ENCODE results near the gene INPP5E.

Gene INPP5E

DNA sequence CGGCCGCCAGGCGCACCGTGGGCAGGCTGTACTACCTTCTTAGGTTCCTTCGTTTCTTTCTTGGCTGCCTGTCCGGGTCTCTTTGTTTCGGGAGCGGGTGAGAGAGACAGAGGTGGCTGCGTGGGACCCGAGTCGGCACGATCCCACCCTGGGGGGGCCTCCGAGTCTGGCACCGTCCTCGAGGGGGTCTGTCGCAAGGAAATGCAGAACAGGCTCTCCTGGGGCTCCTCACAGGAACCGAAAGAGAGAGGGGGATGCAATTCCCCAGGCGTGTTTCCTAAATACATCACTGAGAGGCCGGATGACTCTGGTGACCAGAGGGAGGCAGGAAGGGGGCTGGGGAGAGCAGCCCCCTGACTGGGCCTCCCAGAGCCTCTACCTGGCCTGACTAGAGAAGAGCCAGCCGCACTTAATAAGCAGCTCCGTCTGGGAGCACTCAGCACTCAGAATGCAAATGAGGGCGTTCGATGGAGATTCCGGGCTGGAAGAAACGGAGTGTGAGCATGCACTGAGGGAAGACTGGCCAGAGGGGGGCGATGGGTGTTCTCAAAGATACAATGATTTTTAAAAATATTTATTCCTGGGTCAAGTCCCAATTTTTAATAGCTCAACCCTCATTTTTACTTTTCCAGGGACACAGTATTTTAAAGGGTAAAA, 11.7 kb upstream of the INPP5E start:
- H3K4me1 Mint-ChIP-seq = peaks cover 5% of the 10 kb centered on the region
- no peaks in the 10 kb centered on the region for H3K9me3 Mint-ChIP-seq
- DNase-seq (ENCODE audit: low spot score in 2 of 2) = no peak
- H3K27ac Mint-ChIP-seq (ENCODE audit: low read depth) = no peak overlapping the region
- H3K4me3 Mint-ChIP-seq = no peak overlapping the region
- peaks cover 67% of the 10 kb centered on the region for H3K36me3 Mint-ChIP-seq (ENCODE audit: insufficient read depth)
- no peaks in the 10 kb centered on the region for H3K27me3 Mint-ChIP-seq
- no peak for ATAC-seq (replicated peaks; ENCODE audit: extremely low read depth, poor library complexity, severe bottlenecking)

DNA sequence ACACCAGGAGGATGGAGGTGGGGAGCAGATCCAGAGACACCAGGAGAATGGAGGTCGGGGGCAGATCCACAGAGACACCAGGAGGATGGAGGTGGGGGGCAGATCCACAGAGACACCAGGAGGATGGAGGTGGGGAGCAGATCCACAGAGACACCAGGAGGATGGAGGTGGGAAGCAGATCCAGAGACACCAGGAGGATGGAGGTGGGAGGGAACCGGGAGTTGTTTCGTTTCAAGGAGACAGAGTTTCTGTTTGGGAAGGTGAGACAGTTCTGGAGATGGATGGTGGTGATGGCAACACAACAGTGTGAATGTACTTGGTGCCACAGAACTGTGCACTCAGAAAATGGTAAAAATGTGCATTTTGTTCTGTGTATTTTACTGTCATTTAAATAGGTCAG, 9.0 kb upstream of the INPP5E start:
- Mint-ChIP-seq H3K9me3 (no peaks in the 10 kb centered on the region), H3K27me3 (no peaks in the 10 kb centered on the region), H3K27ac (ENCODE audit: low read depth) (peak overlapping the region; percentile 41), H3K4me1 (peaks cover 5% of the 10 kb centered on the region), H3K4me3 (no peak overlapping the region), H3K36me3 (ENCODE audit: insufficient read depth) (peaks cover 76% of the 10 kb centered on the region)
- no peak for ATAC-seq (replicated peaks; ENCODE audit: extremely low read depth, poor library complexity, severe bottlenecking)
- DNase-seq (ENCODE audit: low spot score in 2 of 2) = no peak

DNA sequence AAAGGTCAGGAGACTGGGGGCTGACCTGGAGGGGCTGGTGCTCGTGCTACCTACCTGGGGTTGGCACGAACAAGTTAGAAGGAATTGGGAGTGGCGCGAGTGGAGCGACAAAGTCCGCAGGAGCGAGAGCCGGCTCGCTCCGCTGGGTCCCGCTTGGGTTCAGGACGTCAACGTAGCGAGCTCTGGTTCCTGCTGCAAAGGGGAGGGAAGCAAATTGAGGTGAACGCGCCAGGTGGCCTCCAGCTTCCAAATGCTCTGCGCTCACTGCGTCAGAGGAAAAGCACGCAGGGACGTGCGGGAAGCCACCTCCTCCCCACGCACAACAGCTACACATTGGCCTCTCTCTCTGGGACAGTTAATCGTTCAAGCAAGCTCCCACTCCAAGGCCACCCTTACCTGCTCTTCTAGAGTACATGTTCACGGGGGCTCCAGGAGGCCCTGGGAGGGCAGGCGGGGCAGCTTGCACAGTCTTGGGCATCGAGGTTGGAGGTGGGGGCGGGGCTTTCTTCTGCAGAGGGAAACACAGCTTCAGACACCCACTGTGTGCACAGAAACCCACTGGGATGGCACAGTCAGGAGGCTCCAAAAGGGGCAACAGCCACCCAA, 7.6 kb upstream of the INPP5E start:
- Mint-ChIP-seq H3K27me3 (no peaks in the 10 kb centered on the region), H3K36me3 (ENCODE audit: insufficient read depth) (peaks cover 69% of the 10 kb centered on the region), H3K9me3 (no peaks in the 10 kb centered on the region), H3K27ac (ENCODE audit: low read depth) (no peak overlapping the region), H3K4me1 (peaks cover 5% of the 10 kb centered on the region), H3K4me3 (no peak overlapping the region)
- DNase-seq (ENCODE audit: low spot score in 2 of 2) (no peak), ATAC-seq (replicated peaks; ENCODE audit: extremely low read depth, poor library complexity, severe bottlenecking) (no peak)

DNA sequence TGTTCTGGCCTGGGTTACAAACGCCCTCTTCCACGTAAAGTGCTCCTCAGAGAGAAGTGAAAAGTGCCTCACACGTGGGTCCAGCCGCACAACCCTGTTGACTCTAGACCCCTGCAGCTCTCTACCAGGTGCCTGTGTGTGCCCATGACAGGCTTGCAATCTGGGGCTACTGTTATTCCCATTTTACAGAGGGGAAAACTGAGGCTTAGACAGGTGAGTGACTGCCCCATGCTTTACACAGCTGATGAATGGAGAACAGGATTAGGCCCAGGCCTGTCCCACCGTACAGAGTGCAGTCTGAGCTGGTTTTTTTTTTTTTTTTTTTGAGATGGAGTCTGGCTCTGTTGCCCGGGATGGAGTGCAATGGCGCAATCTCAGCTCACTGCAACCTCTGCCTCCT, 6.2 kb upstream of the INPP5E start:
- DNase-seq (ENCODE audit: low spot score in 2 of 2) (no peak), ATAC-seq (replicated peaks; ENCODE audit: extremely low read depth, poor library complexity, severe bottlenecking) (no peak)
- H3K27me3 Mint-ChIP-seq = no peaks in the 10 kb centered on the region
- no peaks in the 10 kb centered on the region for H3K9me3 Mint-ChIP-seq
- H3K36me3 Mint-ChIP-seq (ENCODE audit: insufficient read depth) = peaks cover 66% of the 10 kb centered on the region
- H3K4me3 Mint-ChIP-seq = no peak overlapping the region
- H3K27ac Mint-ChIP-seq (ENCODE audit: low read depth) = no peak overlapping the region
- H3K4me1 Mint-ChIP-seq = peaks cover 5% of the 10 kb centered on the region

DNA sequence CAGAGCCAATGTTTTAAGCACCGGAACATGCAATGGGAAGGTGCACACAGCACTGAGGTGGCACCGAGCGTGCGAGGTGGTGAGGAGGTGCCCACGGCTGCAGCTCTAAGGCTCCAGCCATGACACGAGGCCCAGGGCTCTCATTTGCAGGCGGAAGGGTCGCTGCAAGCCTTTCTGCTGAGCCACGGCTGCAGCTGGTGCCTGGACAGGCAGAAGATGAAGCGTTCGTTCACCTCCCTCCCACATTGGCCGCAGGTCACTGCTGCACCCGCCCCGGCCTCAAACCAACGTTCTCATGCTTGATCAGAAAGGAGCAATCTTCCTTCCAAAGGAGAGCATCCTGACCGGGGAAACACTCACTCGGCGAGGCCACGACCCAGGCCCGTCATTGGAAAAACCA, 4.5 kb upstream of the INPP5E start:
- peaks cover 57% of the 10 kb centered on the region for H3K36me3 Mint-ChIP-seq (ENCODE audit: insufficient read depth)
- H3K9me3 Mint-ChIP-seq = no peaks in the 10 kb centered on the region
- DNase-seq (ENCODE audit: low spot score in 2 of 2) (no peak), ATAC-seq (replicated peaks; ENCODE audit: extremely low read depth, poor library complexity, severe bottlenecking) (no peak)
- no peak overlapping the region for H3K4me3 Mint-ChIP-seq
- peaks cover 5% of the 10 kb centered on the region for H3K4me1 Mint-ChIP-seq
- H3K27me3 Mint-ChIP-seq = no peaks in the 10 kb centered on the region
- no peak overlapping the region for H3K27ac Mint-ChIP-seq (ENCODE audit: low read depth)

DNA sequence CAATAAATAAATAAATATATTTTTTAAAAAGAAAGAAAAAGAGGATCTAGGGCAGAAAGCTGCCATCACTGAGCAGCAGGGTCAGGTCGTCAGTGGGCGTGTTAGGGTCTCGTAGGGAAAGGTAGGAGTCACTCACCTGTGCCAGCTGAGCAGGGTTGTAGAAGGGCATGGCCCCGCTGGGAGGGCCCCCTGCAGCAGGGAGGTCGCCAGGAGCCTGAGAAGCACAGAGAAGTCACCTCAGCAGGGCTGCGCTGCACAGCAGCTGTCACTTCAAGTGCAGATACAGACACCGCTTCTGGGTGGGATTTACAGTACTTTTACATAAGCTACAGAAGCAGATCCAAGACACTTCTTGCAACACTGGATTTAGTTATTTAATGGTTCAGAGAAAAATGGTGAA, 4.0 kb upstream of the INPP5E start:
- H3K27ac Mint-ChIP-seq (ENCODE audit: low read depth) = no peak overlapping the region
- no peak overlapping the region for H3K4me3 Mint-ChIP-seq
- ATAC-seq (replicated peaks; ENCODE audit: extremely low read depth, poor library complexity, severe bottlenecking) (no peak), DNase-seq (ENCODE audit: low spot score in 2 of 2) (no peak)
- H3K36me3 Mint-ChIP-seq (ENCODE audit: insufficient read depth) = peaks cover 57% of the 10 kb centered on the region
- H3K27me3 Mint-ChIP-seq = no peaks in the 10 kb centered on the region
- H3K9me3 Mint-ChIP-seq = no peaks in the 10 kb centered on the region
- peaks cover 5% of the 10 kb centered on the region for H3K4me1 Mint-ChIP-seq

DNA sequence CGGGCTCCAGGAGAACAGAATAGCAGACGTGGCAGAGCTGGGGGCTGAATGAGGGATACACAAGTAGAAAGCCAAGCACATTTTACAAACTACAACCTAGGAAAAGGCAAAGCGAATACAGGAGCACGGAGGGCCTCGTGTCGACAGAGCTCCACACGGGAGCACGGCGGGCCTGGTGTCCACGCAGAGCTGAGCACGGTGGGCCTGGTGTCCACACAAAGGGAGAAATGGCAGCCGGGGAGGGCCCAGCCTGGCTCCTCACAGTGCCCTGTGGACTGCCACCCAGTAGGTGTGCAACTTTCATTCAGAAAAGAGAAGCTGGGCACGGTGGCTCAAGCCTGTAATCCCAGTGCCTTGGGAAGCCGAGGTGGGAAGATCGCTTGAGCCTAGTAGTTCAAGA, 3.4 kb upstream of the INPP5E start:
- Mint-ChIP-seq H3K9me3 (no peaks in the 10 kb centered on the region), H3K27ac (ENCODE audit: low read depth) (peak overlapping the region; percentile 35), H3K4me3 (no peak overlapping the region), H3K27me3 (no peaks in the 10 kb centered on the region), H3K36me3 (ENCODE audit: insufficient read depth) (peaks cover 51% of the 10 kb centered on the region), H3K4me1 (peaks cover 9% of the 10 kb centered on the region)
- ATAC-seq (replicated peaks; ENCODE audit: extremely low read depth, poor library complexity, severe bottlenecking) (no peak), DNase-seq (ENCODE audit: low spot score in 2 of 2) (no peak)

DNA sequence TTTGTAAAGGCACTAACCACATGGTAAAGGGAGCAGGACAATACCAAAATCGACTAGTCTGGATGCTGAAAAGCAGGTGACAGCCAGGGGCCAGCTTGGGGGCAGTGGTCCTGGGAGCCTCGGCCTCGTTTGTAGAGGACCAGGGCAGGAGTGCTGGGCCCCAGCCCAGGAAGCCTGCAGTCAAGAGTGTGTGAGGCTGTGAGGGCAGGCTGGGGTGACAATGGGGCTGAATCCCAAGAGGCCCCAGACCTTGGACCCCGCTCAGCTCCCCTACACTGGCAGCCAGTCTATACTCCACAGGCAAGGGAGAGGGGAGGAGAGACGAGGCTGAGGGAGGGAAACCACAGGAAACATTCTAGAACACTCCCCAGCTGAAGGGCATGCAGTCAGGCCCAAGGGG, 2.6 kb upstream of the INPP5E start:
- DNase-seq (ENCODE audit: low spot score in 2 of 2) (no peak), ATAC-seq (replicated peaks; ENCODE audit: extremely low read depth, poor library complexity, severe bottlenecking) (no peak)
- no peaks in the 10 kb centered on the region for H3K9me3 Mint-ChIP-seq
- H3K27ac Mint-ChIP-seq (ENCODE audit: low read depth) = peak overlapping the region; percentile 35
- peaks cover 43% of the 10 kb centered on the region for H3K36me3 Mint-ChIP-seq (ENCODE audit: insufficient read depth)
- no peaks in the 10 kb centered on the region for H3K27me3 Mint-ChIP-seq
- H3K4me1 Mint-ChIP-seq = peaks cover 15% of the 10 kb centered on the region
- H3K4me3 Mint-ChIP-seq = no peak overlapping the region

DNA sequence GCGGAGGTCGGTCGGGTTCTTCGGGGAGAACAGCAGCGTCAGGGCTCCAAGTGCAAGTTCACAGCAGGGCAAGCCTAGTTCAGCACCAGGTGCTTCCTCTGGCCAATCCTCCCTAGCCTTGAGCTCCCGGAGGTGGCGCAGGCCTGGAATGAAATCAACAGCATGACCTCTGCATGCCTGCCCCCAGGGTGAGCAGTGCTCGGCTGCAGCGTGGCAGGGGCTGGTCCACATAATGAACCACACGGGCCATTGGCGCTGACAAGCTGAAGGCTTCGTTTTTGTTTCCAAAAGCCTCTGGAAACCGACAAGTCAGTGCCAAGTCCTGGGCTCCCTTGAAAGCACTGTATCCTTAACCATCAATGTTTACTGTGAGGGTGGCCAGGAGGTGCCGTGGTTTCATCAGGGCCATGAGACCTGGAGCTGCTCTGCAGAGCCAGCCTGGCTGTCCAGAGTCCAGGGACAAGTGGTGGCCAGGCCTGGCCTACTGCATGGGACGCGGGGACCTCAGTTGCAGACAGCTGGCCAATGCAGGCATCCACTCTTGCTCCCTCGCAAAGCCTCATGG, 2.1 kb upstream of the INPP5E start:
- no peak for DNase-seq (ENCODE audit: low spot score in 2 of 2)
- ATAC-seq (replicated peaks; ENCODE audit: extremely low read depth, poor library complexity, severe bottlenecking) = no peak
- H3K4me3 Mint-ChIP-seq = no peak overlapping the region
- H3K9me3 Mint-ChIP-seq = no peaks in the 10 kb centered on the region
- no peak overlapping the region for H3K27ac Mint-ChIP-seq (ENCODE audit: low read depth)
- H3K27me3 Mint-ChIP-seq = no peaks in the 10 kb centered on the region
- H3K36me3 Mint-ChIP-seq (ENCODE audit: insufficient read depth) = peaks cover 39% of the 10 kb centered on the region
- H3K4me1 Mint-ChIP-seq = peaks cover 19% of the 10 kb centered on the region

DNA sequence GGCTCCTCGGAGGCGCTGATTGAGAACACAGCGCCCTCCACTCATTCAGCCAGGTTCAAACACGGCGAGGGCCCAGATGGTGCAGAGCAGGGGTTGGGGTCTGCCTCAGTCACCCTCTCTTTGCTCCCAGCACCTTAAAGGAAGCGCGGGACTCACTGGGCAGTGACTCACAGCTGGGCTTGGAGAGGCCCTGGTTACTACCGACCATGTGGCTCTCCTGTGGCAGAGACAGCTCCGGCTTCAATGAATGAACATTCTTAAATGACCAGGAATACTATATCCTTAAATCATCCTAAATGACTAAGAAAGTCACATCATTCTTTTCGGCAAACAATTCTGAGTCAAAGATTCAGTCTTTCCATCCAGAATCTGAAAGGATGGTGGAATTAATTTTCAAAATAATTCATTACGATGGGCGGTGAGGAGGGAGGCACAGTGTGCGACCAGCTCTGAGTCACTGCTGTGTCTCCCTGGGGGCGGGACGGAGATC, 1.6 kb upstream of the INPP5E start:
- H3K27me3 Mint-ChIP-seq = no peaks in the 10 kb centered on the region
- H3K9me3 Mint-ChIP-seq = no peaks in the 10 kb centered on the region
- H3K27ac Mint-ChIP-seq (ENCODE audit: low read depth) = no peak overlapping the region
- ATAC-seq (replicated peaks; ENCODE audit: extremely low read depth, poor library complexity, severe bottlenecking) (no peak), DNase-seq (ENCODE audit: low spot score in 2 of 2) (no peak)
- H3K36me3 Mint-ChIP-seq (ENCODE audit: insufficient read depth) = peaks cover 39% of the 10 kb centered on the region
- H3K4me1 Mint-ChIP-seq = peaks cover 20% of the 10 kb centered on the region
- peak overlapping the region; percentile 51 for H3K4me3 Mint-ChIP-seq

DNA sequence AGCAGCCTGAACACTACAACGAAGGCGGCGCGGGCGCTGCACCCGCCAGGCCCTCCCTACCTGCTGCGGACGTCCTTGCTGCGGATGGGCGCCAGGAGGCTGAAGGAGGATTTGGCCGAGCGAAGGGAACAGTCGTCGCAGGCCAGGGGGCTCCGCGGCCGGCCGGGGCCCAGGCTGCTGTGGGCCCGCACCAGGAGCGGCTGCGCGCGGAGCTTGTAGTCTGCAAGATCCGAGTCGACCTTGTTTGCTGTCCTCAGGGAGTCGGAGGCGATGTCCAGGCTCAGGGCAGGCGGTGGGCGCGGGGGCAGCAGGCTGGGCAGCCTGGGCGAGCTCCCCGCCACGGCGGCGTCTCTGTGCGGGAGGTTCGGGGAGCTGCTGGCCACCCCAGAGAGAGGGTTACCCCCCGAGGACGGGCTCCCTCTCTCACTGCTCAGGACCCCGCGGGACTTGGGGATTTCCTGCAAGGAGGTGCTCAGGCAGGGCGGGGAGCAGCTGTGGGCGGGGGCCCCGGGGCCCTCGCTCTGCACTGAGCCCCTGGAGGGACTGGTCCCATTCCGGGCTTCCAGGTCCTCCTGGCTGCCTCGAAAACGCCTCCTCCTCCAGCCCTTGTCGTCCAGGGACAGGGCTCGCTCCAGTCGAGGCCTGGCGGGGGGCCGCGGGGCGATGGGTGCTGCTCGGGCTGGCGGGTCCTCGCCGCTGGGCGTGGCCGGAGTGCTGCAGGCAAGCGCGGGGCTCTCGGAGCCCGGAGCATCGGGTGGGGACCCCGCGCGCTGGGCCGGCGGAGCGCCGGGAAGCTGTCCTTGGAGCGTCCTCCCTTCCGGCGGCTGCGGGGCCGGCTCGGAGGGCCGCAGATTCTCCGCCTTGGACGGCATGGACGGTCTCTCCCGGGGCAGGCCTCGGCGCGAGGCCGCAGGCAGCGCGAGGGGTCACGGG, 831 bp downstream of the INPP5E start:
- H3K4me1 Mint-ChIP-seq = peaks cover 27% of the 10 kb centered on the region
- H3K4me3 Mint-ChIP-seq = peak overlapping the region; percentile 85
- peak overlapping the region; percentile 76 for H3K27ac Mint-ChIP-seq (ENCODE audit: low read depth)
- H3K27me3 Mint-ChIP-seq = no peaks in the 10 kb centered on the region
- H3K9me3 Mint-ChIP-seq = no peaks in the 10 kb centered on the region
- H3K36me3 Mint-ChIP-seq (ENCODE audit: insufficient read depth) = peaks cover 26% of the 10 kb centered on the region
- peak; percentile 80 for ATAC-seq (replicated peaks; ENCODE audit: extremely low read depth, poor library complexity, severe bottlenecking)
- DNase-seq (ENCODE audit: low spot score in 2 of 2) = peak; percentile 26 to 32

DNA sequence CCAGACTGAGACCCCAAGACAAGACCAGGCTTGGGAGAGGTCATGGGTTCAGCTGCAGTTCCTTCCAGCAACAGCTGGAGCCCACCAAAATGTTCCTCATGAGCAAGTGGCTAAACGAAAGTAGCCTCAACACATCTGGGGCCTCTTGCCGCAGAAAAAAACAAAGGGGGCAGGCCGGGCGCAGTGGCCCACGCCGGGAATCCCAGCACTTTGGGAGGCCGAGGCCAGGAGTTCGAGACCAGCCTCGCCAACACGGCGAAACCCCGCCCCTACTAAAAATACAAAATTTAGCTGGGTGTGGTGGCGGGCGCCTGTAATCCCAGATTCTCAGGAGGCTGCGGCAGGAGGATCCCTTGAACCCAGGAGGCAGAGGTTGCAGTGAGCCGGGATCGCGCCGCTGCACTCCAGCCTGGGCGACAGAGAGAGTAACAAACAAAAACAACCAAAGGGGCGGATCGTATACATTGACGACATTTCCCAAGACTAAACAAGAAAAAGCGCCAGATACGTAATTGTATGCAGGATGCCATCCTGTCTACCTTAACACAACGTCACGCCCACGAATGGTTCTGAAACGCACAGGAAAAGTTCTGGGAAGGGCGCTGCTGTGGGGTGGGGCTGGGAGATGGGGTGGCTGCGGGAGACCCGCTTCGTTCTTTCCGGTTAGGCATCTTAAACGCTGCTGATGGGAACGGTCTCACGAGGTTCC, 1.7 kb downstream of the INPP5E start:
- Mint-ChIP-seq H3K4me1 (peaks cover 27% of the 10 kb centered on the region), H3K27ac (ENCODE audit: low read depth) (peak overlapping the region; percentile 76), H3K27me3 (no peaks in the 10 kb centered on the region), H3K36me3 (ENCODE audit: insufficient read depth) (peaks cover 24% of the 10 kb centered on the region), H3K9me3 (no peaks in the 10 kb centered on the region), H3K4me3 (peak overlapping the region; percentile 85)
- no peak for DNase-seq (ENCODE audit: low spot score in 2 of 2)
- peak; percentile 8 for ATAC-seq (replicated peaks; ENCODE audit: extremely low read depth, poor library complexity, severe bottlenecking)
